ENCODE measurements around the gene CAB39. TPM values are rescaled to one million over a fixed set of nuclear protein-coding genes. Genes with fewer than 3 reads are reported as not detected.

Gene CAB39
- total and polyA plus RNA-seq, 2 experiments from 2014 or later, result 18.7 to 67.5 TPM

GRCh38 chr2:230759481-230760167, 47.0 kb downstream of the CAB39 start:
- Histone ChIP-seq H3K27me3 (ENCODE audit: insufficient read depth) (no peaks in the 10 kb centered on the region), H4K20me1 (replicated peaks; ENCODE audit: insufficient read depth) (peaks cover 10% of the 10 kb centered on the region), H3K36me3 (ENCODE audit: insufficient read depth) (no peaks in the 10 kb centered on the region), H3K27ac (ENCODE audit: low read depth) (no peak overlapping the region), H3K9me2 (ENCODE audit: insufficient read depth) (no peaks in the 10 kb centered on the region), H3F3A (replicated peaks; ENCODE audit: low read depth) (no peaks in the 10 kb centered on the region), H3K4me2 (no peak overlapping the region), H2AFZ (no peak overlapping the region), H3K79me2 (replicated peaks; ENCODE audit: insufficient read depth) (peaks cover 66% of the 10 kb centered on the region), H3K4me3 (no peak overlapping the region), H3K4me1 (ENCODE audit: insufficient read depth) (peaks cover 41% of the 10 kb centered on the region)
- peak overlapping the region; percentile 89 for H3K27ac Mint-ChIP-seq
- no peaks in the 10 kb centered on the region for H3K9me3 Mint-ChIP-seq
- H3K4me1 Mint-ChIP-seq, result peaks cover 40% of the 10 kb centered on the region
- no peak for TF ChIP-seq ZNF331 (CRISPR knock-in tag; IDR thresholded peaks at IDR 0.05; ENCODE audit: low read depth)
- TF ChIP-seq REST (IDR thresholded peaks at IDR 0.05; ENCODE audit: unreplicated experiment), result no peak
- no peak for TF ChIP-seq CREB1 (CRISPR knock-in tag; IDR thresholded peaks at IDR 0.05; ENCODE audit: low read depth)
- no peak for TF ChIP-seq ZNF114 (CRISPR knock-in tag; IDR thresholded peaks at IDR 0.05)
- TF ChIP-seq ETS1 (IDR thresholded peaks at IDR 0.05), result no peak
- no peak for TF ChIP-seq POLR2AphosphoS5 (IDR thresholded peaks at IDR 0.05; ENCODE audit: low read depth)
- no peak for TF ChIP-seq NANOG (IDR thresholded peaks at IDR 0.05; ENCODE audit: borderline replicate concordance)
- TF ChIP-seq STAT1 (IDR thresholded peaks at IDR 0.05; ENCODE audit: unreplicated experiment), result no peak
- TF ChIP-seq EZH2phosphoT487 (IDR thresholded peaks at IDR 0.05; ENCODE audit: unreplicated experiment), result no peak
- no peak for TF ChIP-seq EZH2 (IDR thresholded peaks at IDR 0.05; ENCODE audit: low read depth, unreplicated experiment)
- no peak for TF ChIP-seq JUNB (IDR thresholded peaks at IDR 0.05; ENCODE audit: unreplicated experiment)
- H3K4me3 Mint-ChIP-seq, result no peak overlapping the region; the same call in 2 of the 3 replicates
- peaks cover 10% of the 10 kb centered on the region; the same call in 2 of the 3 replicates for H3K36me3 Mint-ChIP-seq (ENCODE audit: low read depth)
- DNase-seq (ENCODE audit: low spot score), result no peak
- ATAC-seq, result no peak
- no peaks in the 10 kb centered on the region for H3K27me3 Mint-ChIP-seq (ENCODE audit: insufficient read depth, low read depth, poor library complexity)

- peaks cover 41% of the 10 kb centered on the region for H3K4me1 Mint-ChIP-seq
- H2AFZ ChIP-seq, result no peak overlapping the region
- H3K9me3 Mint-ChIP-seq, result no peaks in the 10 kb centered on the region
- peaks cover 17% of the 10 kb centered on the region; the same call in 2 of the 3 replicates for H3K36me3 Mint-ChIP-seq (ENCODE audit: low read depth)
- no peaks in the 10 kb centered on the region for H3K9me2 ChIP-seq (ENCODE audit: insufficient read depth)
- 0 out of 2 replicates have a peak, but pooled peaks cover 2% of the 10 kb centered on the region for H4K20me1 ChIP-seq (replicated peaks; ENCODE audit: insufficient read depth)
- H3K4me1 ChIP-seq (ENCODE audit: insufficient read depth), result peaks cover 31% of the 10 kb centered on the region
- H3K4me3 ChIP-seq, result no peak overlapping the region
- ATAC-seq (no peak), DNase-seq (ENCODE audit: low spot score) (no peak)
- no peak overlapping the region for H3K4me2 ChIP-seq
- peaks cover 46% of the 10 kb centered on the region for H3K79me2 ChIP-seq (replicated peaks; ENCODE audit: insufficient read depth)
- H3F3A ChIP-seq (replicated peaks; ENCODE audit: low read depth), result no peaks in the 10 kb centered on the region
- no peaks in the 10 kb centered on the region for H3K27me3 Mint-ChIP-seq (ENCODE audit: insufficient read depth, low read depth, poor library complexity)
- no peak overlapping the region for H3K27ac Mint-ChIP-seq
- H3K4me3 Mint-ChIP-seq, result no peak overlapping the region
- no peaks in the 10 kb centered on the region for H3K27me3 ChIP-seq (ENCODE audit: insufficient read depth)
- no peaks in the 10 kb centered on the region for H3K36me3 ChIP-seq (ENCODE audit: insufficient read depth)
- no peak overlapping the region for H3K27ac ChIP-seq (ENCODE audit: low read depth)
- TF ChIP-seq STAT1 (IDR thresholded peaks at IDR 0.05; ENCODE audit: unreplicated experiment) (no peak), ETS1 (IDR thresholded peaks at IDR 0.05) (no peak), CREB1 (CRISPR knock-in tag; IDR thresholded peaks at IDR 0.05; ENCODE audit: low read depth) (no peak), REST (IDR thresholded peaks at IDR 0.05; ENCODE audit: unreplicated experiment) (no peak), POLR2AphosphoS5 (IDR thresholded peaks at IDR 0.05; ENCODE audit: low read depth) (no peak), ZNF114 (CRISPR knock-in tag; IDR thresholded peaks at IDR 0.05) (no peak), CTCF (conservative IDR thresholded peaks at IDR 0.05; ENCODE audit: low read depth in 2 of 2) (no peak)
These were observed 49.1 kb downstream of the CAB39 start for GRCh38 chr2:230761704-230762103.
